HepG2 (cell line): ENCODE results near the gene RIMOC1. TPM values are rescaled to one million over a fixed set of nuclear protein-coding genes. Genes with fewer than 3 reads are reported as not detected.

Experiments used
- ATF1 ChIP-seq: IDR thresholded peaks from 2 replicates; pipeline ENCODE4 v1.6.1; 2016; ENCODE audit warnings: mild to moderate bottlenecking, control low read depth
- CSRNP1 ChIP-seq: sonication (generic); formaldehyde crosslinking; IDR thresholded peaks from 2 replicates; pipeline ENCODE4 v1.8.1; 2023; ENCODE audit warnings: mild to moderate bottlenecking, missing genetic modification reagents
- ETV5 ChIP-seq: IDR thresholded peaks from 2 replicates; pipeline ENCODE4 v1.6.1; 2018; ENCODE audit warnings: missing biosample characterization, missing genetic modification reagents, inconsistent platforms, borderline replicate concordance
- HOXA5 ChIP-seq: sonication (generic); formaldehyde crosslinking; IDR thresholded peaks from 2 replicates; pipeline ENCODE4 v1.4.0; 2020; ENCODE audit warnings: missing genetic modification reagents
- KDM6A ChIP-seq: IDR thresholded peaks from 2 replicates; pipeline ENCODE4 v1.6.1; 2016; ENCODE audit warnings: low read depth
- KLF11 ChIP-seq: IDR thresholded peaks from 2 replicates; pipeline ENCODE4 v1.6.1; 2016; ENCODE audit warnings: missing compliant biosample characterization
- KLF12 ChIP-seq: sonication (generic); formaldehyde crosslinking; IDR thresholded peaks from 2 replicates; pipeline ENCODE4 v1.4.0; 2020; ENCODE audit warnings: missing genetic modification reagents, borderline replicate concordance
- MAF1 ChIP-seq: sonication (generic); formaldehyde crosslinking; IDR thresholded peaks from 2 replicates; pipeline ENCODE4 v1.5.0; 2020; ENCODE audit warnings: missing genetic modification reagents, borderline replicate concordance
- MTF1 ChIP-seq: sonication (generic); formaldehyde crosslinking; IDR thresholded peaks from 2 replicates; pipeline ENCODE4 v1.5.0; 2020; ENCODE audit warnings: missing genetic modification reagents
- NFE2 ChIP-seq: sonication (generic); formaldehyde crosslinking; IDR thresholded peaks from 2 replicates; pipeline ENCODE4 v1.4.0; 2020; ENCODE audit warnings: missing genetic modification reagents
- PCBP2 ChIP-seq: fragments of 200-400 bp; formaldehyde crosslinking; optimal IDR thresholded peaks from 2 replicates; pipeline ENCODE3; 2018; ENCODE audit warnings: low read length, low read depth; ENCODE audit not compliant: poor library complexity, severe bottlenecking
- PRPF4 ChIP-seq: fragments of 200-400 bp; formaldehyde crosslinking; IDR thresholded peaks from 2 replicates; pipeline ENCODE4 v1.6.1; 2016; ENCODE audit warnings: low read length, low read depth; ENCODE audit not compliant: poor library complexity, severe bottlenecking
- REL ChIP-seq: sonication (generic); formaldehyde crosslinking; conservative IDR thresholded peaks from 2 replicates; pipeline ENCODE4 v1.8.0; 2022; ENCODE audit warnings: mild to moderate bottlenecking, missing genetic modification reagents, moderate library complexity
- REPIN1 ChIP-seq: sonication (generic); formaldehyde crosslinking; IDR thresholded peaks from 2 replicates; pipeline ENCODE4 v1.8.0; 2022; ENCODE audit warnings: missing genetic modification reagents, low read depth, mild to moderate bottlenecking, borderline replicate concordance
- SIN3B ChIP-seq: fragments of 150-350 bp; IDR thresholded peaks from 2 replicates; pipeline ENCODE4 v1.6.1; 2014; ENCODE audit warnings: low read length
- SRY ChIP-seq: sonication (generic); formaldehyde crosslinking; IDR thresholded peaks from 2 replicates; pipeline ENCODE4 v1.8.0; 2022; ENCODE audit warnings: mild to moderate bottlenecking, missing genetic modification reagents
- STAT6 ChIP-seq: sonication (generic); formaldehyde crosslinking; IDR thresholded peaks from 2 replicates; pipeline ENCODE4 v1.4.0; 2020; ENCODE audit warnings: missing genetic modification reagents, mild to moderate bottlenecking, borderline replicate concordance
- THYN1 ChIP-seq: sonication (generic); formaldehyde crosslinking; IDR thresholded peaks from 2 replicates; pipeline ENCODE4 v1.8.1; 2023; ENCODE audit warnings: low read depth, mild to moderate bottlenecking, moderate library complexity, missing genetic modification reagents, borderline replicate concordance
- ZBED4 ChIP-seq: sonication (generic); formaldehyde crosslinking; IDR thresholded peaks from 2 replicates; pipeline ENCODE4 v1.4.0; 2020; ENCODE audit warnings: missing genetic modification reagents, borderline replicate concordance
- ZNF337 ChIP-seq: sonication (generic); formaldehyde crosslinking; IDR thresholded peaks from 2 replicates; pipeline ENCODE4 v1.5.1; 2020; ENCODE audit warnings: missing genetic modification reagents, low read depth, mild to moderate bottlenecking, borderline replicate concordance
- ZNF33A ChIP-seq: sonication (generic); formaldehyde crosslinking; IDR thresholded peaks from 2 replicates; pipeline ENCODE4 v1.5.1; 2020; ENCODE audit warnings: missing genetic modification reagents, mild to moderate bottlenecking, moderate library complexity, borderline replicate concordance
- polyA plus RNA-seq, 8 experiments: library from polyadenylated mRNA; depleted of rRNA in 3 of 8; stranded (reverse) in 7 of 8; unstranded in 1 of 8; fragments of >200 nt; fragmentation: Illumina TruSeq in 4 of 8; extraction: Trizol in 4 of 8; gene quantifications; 2 replicates each; pipeline versions ENCODE4 v1.2.1 to v1.2.3, GENCODE V29; 2011 to 2016; ENCODE audit warnings: low read depth in 4 of 8, missing spikeins in 1 of 8, mixed read lengths in 1 of 8; ENCODE audit not compliant: insufficient read depth in 1 of 8
- total RNA-seq, 5 experiments: library from RNA; depleted of rRNA; stranded (reverse); fragments of >200 nt; fragmentation: Illumina TruSeq; extraction: Trizol; gene quantifications; 2 replicates each; pipeline ENCODE4 v1.2.3, GENCODE V29; 2016; ENCODE audit warnings: low read depth in 1 of 5

The RIMOC1 gene
- total and polyA plus RNA-seq, 2 of the 13 experiments (the other 11 are each of a cell fraction or from before 2014, with no cell fraction given): 16.3 to 16.9 TPM

GRCh38 chr5:41924872-41925554, 20.9 kb downstream of the RIMOC1 start, which contains the start of gene FBXO4 (continued):
- TF ChIP-seq NFE2 (CRISPR knock-in tag) (no peak), PRPF4 (no peak), KDM6A (CRISPR knock-in tag) (no peak), PCBP2 (no peak), KLF11 (CRISPR knock-in tag) (no peak), CSRNP1 (CRISPR knock-in tag) (peak; percentile 86; the same call in 1 of the 2 replicates), ZBED4 (CRISPR knock-in tag) (peak; percentile 41; the same call in 1 of the 2 replicates), MTF1 (CRISPR knock-in tag) (no peak), SIN3B (no peak), ZNF33A (peak; percentile 8; the same call in 1 of the 2 replicates), MAF1 (CRISPR knock-in tag) (peak; percentile 92), THYN1 (CRISPR knock-in tag) (no peak), SRY (no peak), STAT6 (CRISPR knock-in tag) (no peak; the same call in 1 of the 2 replicates), REPIN1 (CRISPR knock-in tag) (peak; percentile 92), KLF12 (CRISPR knock-in tag) (peak; percentile 83; the same call in 1 of the 2 replicates), ZNF337 (CRISPR knock-in tag) (peak; percentile 76; the same call in 1 of the 2 replicates), ETV5 (CRISPR knock-in tag) (peak; percentile 55; the same call in 1 of the 2 replicates), HOXA5 (peak; percentile 78; the same call in 1 of the 2 replicates), REL (CRISPR knock-in tag) (no peak), ATF1 (CRISPR knock-in tag) (no peak; the same call in 1 of the 2 replicates)
